Hepatocyte (in vitro differentiated cells): ENCODE results near the gene BOD1. TPM values are rescaled to one million over a fixed set of nuclear protein-coding genes. Genes with fewer than 3 reads are reported as not detected.

ENCODE experiments used
- DNase-seq: peaks from one replicate; pipeline ENCODE4 v3.0.0-alpha.2; 2016; ENCODE audit warnings: low spot score
- H2AFZ ChIP-seq: fragments of 200-600 bp; sonication (generic); 2 replicates; pipeline ENCODE4 v1.6.0; 2016; ENCODE audit warnings: antibody characterized with exemption, mild to moderate bottlenecking
- H3K27ac ChIP-seq: fragments of 200-600 bp; sonication (generic); 2 replicates; pipeline ENCODE4 v1.5.1; 2016; ENCODE audit warnings: mild to moderate bottlenecking
- H3K27me3 ChIP-seq: fragments of 200-600 bp; sonication (generic); 2 replicates; pipeline ENCODE4 v1.6.1; 2016
- H3K36me3 ChIP-seq: fragments of 200-600 bp; sonication (generic); replicated peaks from 2 replicates; pipeline ENCODE4 v1.5.1; 2016; ENCODE audit warnings: low read depth; ENCODE audit not compliant: insufficient read depth
- H3K4me1 ChIP-seq: fragments of 200-600 bp; sonication (generic); 2 replicates; pipeline ENCODE4 v1.5.1; 2016; ENCODE audit warnings: mild to moderate bottlenecking, moderate library complexity; ENCODE audit not compliant: insufficient read depth
- H3K4me2 ChIP-seq: fragments of 200-600 bp; sonication (generic); 2 replicates; pipeline ENCODE4 v1.6.0; 2016
- H3K4me3 ChIP-seq: fragments of 200-600 bp; sonication (generic); 2 replicates; pipeline ENCODE4 v1.5.1; 2016; ENCODE audit warnings: mild to moderate bottlenecking
- H3K79me2 ChIP-seq: fragments of 200-600 bp; sonication (generic); 2 replicates; pipeline ENCODE4 v1.6.0; 2017; ENCODE audit warnings: mild to moderate bottlenecking
- H3K9me2 ChIP-seq: fragments of 200-600 bp; sonication (generic); replicated peaks from 2 replicates; pipeline ENCODE4 v1.6.0; 2017; ENCODE audit warnings: mild to moderate bottlenecking; ENCODE audit not compliant: insufficient read depth
- H3K9me3 ChIP-seq: fragments of 200-600 bp; sonication (generic); 2 replicates; pipeline ENCODE4 v1.5.1; 2016; ENCODE audit warnings: low read depth, mild to moderate bottlenecking
- H4K20me1 ChIP-seq: fragments of 200-600 bp; sonication (generic); 2 replicates; pipeline ENCODE4 v1.6.0; 2016; ENCODE audit warnings: mild to moderate bottlenecking; ENCODE audit not compliant: insufficient read depth, poor library complexity, severe bottlenecking
- EZH2 ChIP-seq: fragments of 200-600 bp; sonication (generic); IDR thresholded peaks from 2 replicates; pipeline ENCODE4 v1.6.1; 2016; ENCODE audit warnings: antibody characterized with exemption, mild to moderate bottlenecking, borderline replicate concordance
- EZH2phosphoT487 ChIP-seq: fragments of 200-600 bp; sonication (generic); IDR thresholded peaks from one replicate; pipeline ENCODE4 v1.6.1; 2018; ENCODE audit warnings: antibody characterized with exemption, mild to moderate bottlenecking, low read depth, moderate library complexity; ENCODE audit not compliant: unreplicated experiment, severe bottlenecking
- WGBS: methylation state at CpG from one replicate; pipeline ENCODE4 v1.1.6; 2016; ENCODE audit warnings: low lambda C conversion rate; ENCODE audit errors: missing lambda C conversion rate; 5-methylcytosine and 5-hydroxymethylcytosine counted together
- polyA plus RNA-seq: library from polyadenylated mRNA; unstranded; fragments of >200 nt; fragmentation: Nextera tagmentation; extraction: Ambion mirVana; gene quantifications from 2 replicates; pipeline ENCODE4 v1.2.1, GENCODE V29; 2016
- total RNA-seq: library from RNA; depleted of rRNA; stranded (reverse); fragments of >200 nt; gene quantifications from 2 replicates; pipeline ENCODE4 v1.2.3, GENCODE V29; 2014
- TF ChIP-seq, protein P1 (sequence below): fragments of 200-600 bp; sonication (generic); IDR thresholded peaks from 2 replicates; pipeline ENCODE4 v1.5.1; 2016; ENCODE audit warnings: antibody characterized with exemption, mild to moderate bottlenecking; ENCODE audit not compliant: poor library complexity

Gene BOD1
- total and polyA plus RNA-seq, 2 experiments from 2014 or later = 68.9 to 76.3 TPM

DNA sequence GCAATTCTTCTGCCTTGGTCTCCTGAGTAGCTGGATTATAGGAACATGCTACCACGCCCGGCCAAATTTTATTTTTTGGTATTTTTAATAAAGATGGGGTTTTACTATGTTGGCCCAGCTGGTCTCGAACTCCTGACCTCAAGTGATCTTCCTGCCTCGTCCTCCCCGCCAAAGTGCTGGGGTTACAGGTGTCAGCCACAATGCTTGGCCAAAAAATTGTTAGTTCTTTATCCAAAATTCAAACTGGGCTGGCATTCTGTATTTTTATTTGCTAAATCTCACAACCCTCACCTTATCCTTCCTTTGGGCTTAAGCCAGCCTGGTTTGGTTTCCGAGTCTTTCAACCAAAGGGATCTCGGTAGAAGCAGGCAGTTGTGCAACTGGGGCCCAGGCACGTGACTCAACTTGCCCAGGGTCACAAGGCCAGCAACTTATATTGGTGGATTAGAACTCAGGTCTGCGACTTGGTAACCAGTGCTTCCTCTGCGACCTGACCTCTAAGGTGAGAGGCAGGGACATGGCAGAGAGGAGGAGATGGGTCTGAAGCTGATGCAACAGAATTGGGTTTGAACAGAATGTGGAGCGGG is 26.5 kb upstream of the BOD1 start:
- Histone ChIP-seq H3K4me3 (no peak overlapping the region), H4K20me1 (no peaks in the 10 kb centered on the region), H3K27ac (no peak overlapping the region), H3K36me3 (no peaks in the 10 kb centered on the region), H3K4me1 (no peaks in the 10 kb centered on the region), H2AFZ (no peak overlapping the region), H3K9me2 (no peaks in the 10 kb centered on the region), H3K4me2 (no peak overlapping the region), H3K9me3 (no peaks in the 10 kb centered on the region), H3K27me3 (no peaks in the 10 kb centered on the region), H3K79me2 (no peaks in the 10 kb centered on the region)
- WGBS = 91% methylated on average over 11 of the region's 11 CpGs
- DNase-seq = no peak
- TF ChIP-seq, protein P1, sequence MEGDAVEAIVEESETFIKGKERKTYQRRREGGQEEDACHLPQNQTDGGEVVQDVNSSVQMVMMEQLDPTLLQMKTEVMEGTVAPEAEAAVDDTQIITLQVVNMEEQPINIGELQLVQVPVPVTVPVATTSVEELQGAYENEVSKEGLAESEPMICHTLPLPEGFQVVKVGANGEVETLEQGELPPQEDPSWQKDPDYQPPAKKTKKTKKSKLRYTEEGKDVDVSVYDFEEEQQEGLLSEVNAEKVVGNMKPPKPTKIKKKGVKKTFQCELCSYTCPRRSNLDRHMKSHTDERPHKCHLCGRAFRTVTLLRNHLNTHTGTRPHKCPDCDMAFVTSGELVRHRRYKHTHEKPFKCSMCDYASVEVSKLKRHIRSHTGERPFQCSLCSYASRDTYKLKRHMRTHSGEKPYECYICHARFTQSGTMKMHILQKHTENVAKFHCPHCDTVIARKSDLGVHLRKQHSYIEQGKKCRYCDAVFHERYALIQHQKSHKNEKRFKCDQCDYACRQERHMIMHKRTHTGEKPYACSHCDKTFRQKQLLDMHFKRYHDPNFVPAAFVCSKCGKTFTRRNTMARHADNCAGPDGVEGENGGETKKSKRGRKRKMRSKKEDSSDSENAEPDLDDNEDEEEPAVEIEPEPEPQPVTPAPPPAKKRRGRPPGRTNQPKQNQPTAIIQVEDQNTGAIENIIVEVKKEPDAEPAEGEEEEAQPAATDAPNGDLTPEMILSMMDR = no peak
- TF ChIP-seq EZH2 = no peak
- no peak for TF ChIP-seq EZH2phosphoT487

DNA sequence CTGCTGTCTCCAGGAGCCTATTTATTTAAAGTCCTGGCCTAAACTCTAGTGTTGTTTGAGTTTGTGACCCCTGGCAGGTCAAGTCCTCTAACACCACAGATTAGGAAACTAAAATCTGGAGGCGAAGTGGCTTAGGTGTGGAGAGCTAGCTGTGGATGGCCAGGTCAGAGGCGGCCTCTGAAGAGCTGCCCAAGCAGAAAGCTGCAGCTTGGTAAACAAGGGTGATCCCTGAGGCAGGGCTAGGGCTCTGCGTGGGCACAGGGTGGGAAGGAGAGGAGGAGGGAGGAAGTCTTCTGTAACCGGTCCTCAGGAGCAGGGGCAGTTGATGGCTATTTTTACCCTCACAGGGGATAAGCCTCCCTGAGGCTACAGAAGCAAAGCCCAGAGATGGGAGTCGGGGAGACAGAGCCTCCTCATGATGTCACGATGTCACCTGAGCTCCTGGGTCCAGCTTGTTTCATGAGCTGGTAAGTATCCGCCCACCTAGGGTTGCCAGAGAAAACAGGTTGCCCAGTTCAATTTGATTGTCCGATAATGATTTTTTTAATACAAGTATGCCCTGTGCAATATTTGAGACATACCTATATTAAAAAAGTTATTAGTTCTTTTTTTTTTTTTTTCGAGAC is 25.9 kb upstream of the BOD1 start:
- H3K4me1 ChIP-seq = no peaks in the 10 kb centered on the region
- no peaks in the 10 kb centered on the region for H3K9me2 ChIP-seq
- H2AFZ ChIP-seq = no peak overlapping the region
- H3K9me3 ChIP-seq = no peaks in the 10 kb centered on the region
- no peaks in the 10 kb centered on the region for H4K20me1 ChIP-seq
- H3K4me2 ChIP-seq = no peak overlapping the region
- H3K27me3 ChIP-seq = no peaks in the 10 kb centered on the region
- no peak for TF ChIP-seq EZH2phosphoT487
- TF ChIP-seq, protein P1 = no peak
- no peak overlapping the region for H3K4me3 ChIP-seq
- 75% methylated on average over 9 of the region's 9 CpGs for WGBS
- H3K36me3 ChIP-seq = no peaks in the 10 kb centered on the region
- no peaks in the 10 kb centered on the region for H3K79me2 ChIP-seq
- no peak for DNase-seq
- no peak overlapping the region for H3K27ac ChIP-seq

DNA sequence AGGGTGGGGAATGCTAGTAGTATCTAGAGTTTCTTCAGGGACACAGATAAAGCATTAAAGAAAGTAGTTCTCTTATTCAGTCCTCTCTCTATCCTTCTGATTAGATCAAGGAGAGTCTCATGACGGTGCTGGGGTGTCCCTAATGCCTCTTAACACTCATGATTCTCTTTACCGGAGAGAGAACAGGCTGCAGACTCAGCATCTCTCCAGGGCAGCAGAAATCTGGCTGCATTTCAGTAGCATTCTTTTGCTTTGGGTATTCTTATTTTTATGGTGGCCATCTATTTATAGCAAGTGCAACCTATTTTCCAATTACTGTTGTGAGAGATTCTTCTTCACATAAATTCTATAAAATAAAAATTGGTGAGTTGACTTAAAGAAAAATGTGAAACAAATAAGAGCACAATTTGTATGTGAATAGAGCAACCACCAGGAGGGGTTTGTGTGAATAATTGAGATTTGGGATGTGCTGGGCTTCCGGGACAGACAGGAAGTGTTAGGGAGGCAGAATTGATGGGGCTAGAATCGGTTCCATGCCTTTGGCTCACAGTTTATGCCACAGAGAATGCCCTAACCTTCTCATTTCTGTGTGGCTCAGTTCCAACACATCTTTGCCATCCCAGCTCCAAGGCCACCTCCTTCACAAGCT is 23.8 kb upstream of the BOD1 start:
- Histone ChIP-seq H2AFZ (no peak overlapping the region), H3K4me1 (no peaks in the 10 kb centered on the region), H3K27ac (no peak overlapping the region), H3K9me3 (no peaks in the 10 kb centered on the region), H3K4me2 (no peak overlapping the region), H3K27me3 (no peaks in the 10 kb centered on the region), H3K4me3 (no peak overlapping the region), H3K9me2 (no peaks in the 10 kb centered on the region), H3K36me3 (no peaks in the 10 kb centered on the region), H4K20me1 (no peaks in the 10 kb centered on the region), H3K79me2 (no peaks in the 10 kb centered on the region)
- WGBS = 59% methylated on average over 4 of the region's 4 CpGs
- DNase-seq = no peak
- TF ChIP-seq, protein P1 = no peak
- TF ChIP-seq EZH2phosphoT487 = no peak
